Measurements from ENCODE around the gene MPPED1. TPM values are rescaled to one million over a fixed set of nuclear protein-coding genes. Genes with fewer than 3 reads are reported as not detected.

Gene MPPED1
- total and polyA plus RNA-seq, 2 donors (not counting 1 experiment from before 2014, with no cell fraction given) = 0.13 TPM; not detected in 1

GRCh38 chr22:43391306-43391705 lies 20.5 kb upstream of the MPPED1 start:
- no peaks in the 10 kb centered on the region for H3K79me2 ChIP-seq (ENCODE audit: control insufficient read depth, insufficient read depth, low read length)
- peaks cover 0 to 21% (median 6%) of the 10 kb centered on the region in 4 experiments for H3K27me3 ChIP-seq (replicated peaks in 1 of 4; ENCODE audit: control extremely low read depth in 1 of 4, control insufficient read depth in 3 of 4, insufficient read depth in 4 of 4, low read length in 3 of 4)
- no peak overlapping the region for H3K27ac ChIP-seq (ENCODE audit: low read length in 2 of 2)
- Mint-ChIP-seq H3K9me3 (ENCODE audit: insufficient read depth) (no peaks in the 10 kb centered on the region), H3K4me1 (no peaks in the 10 kb centered on the region), H3K27ac (no peak overlapping the region), H3K4me3 (no peak overlapping the region), H3K27me3 (peaks cover 10% of the 10 kb centered on the region)
- H4K20me1 ChIP-seq (ENCODE audit: control insufficient read depth, insufficient read depth, low read length, poor library complexity, severe bottlenecking) = no peaks in the 10 kb centered on the region
- ChIA-PET CTCF (no interaction called here), POLR2A (no interaction called here)
- H3K9ac ChIP-seq (ENCODE audit: low read length) = no peak overlapping the region
- ATAC-seq (ENCODE audit: low read depth) = no peak
- intact Hi-C loops (cut with micrococcal nuclease) = no loop called here
- no peaks in the 10 kb centered on the region for H3K36me3 ChIP-seq (replicated peaks in 1 of 2; ENCODE audit: control extremely low read depth in 1 of 2, control insufficient read depth in 1 of 2, extremely low read depth in 1 of 2, insufficient read depth in 2 of 2, low read length in 1 of 2)
- TF ChIP-seq EZH2 (IDR thresholded peaks at IDR 0.05; ENCODE audit: borderline replicate concordance, insufficient read depth, low read depth, low read length, poor library complexity, severe bottlenecking) = no peak
- no peak for TF ChIP-seq CTCF (IDR thresholded peaks at IDR 0.05)
- no peak overlapping the region for H3K4me3 ChIP-seq (ENCODE audit: control extremely low read depth in 1 of 5, extremely low read depth in 1 of 5, insufficient read depth in 1 of 5, low read depth in 2 of 5, low read length in 4 of 5)
- DNase-seq = no peak
- H2AFZ ChIP-seq (ENCODE audit: insufficient read depth, low read depth, low read length, poor library complexity, severe bottlenecking) = no peak overlapping the region
- H3K4me2 ChIP-seq (replicated peaks; ENCODE audit: low read depth, low read length, poor library complexity, severe bottlenecking) = no peak overlapping the region
- H3K4me1 ChIP-seq (ENCODE audit: control insufficient read depth in 2 of 2, insufficient read depth in 2 of 2, low read length in 2 of 2) = no peaks in the 10 kb centered on the region
- WGBS (ENCODE audit: insufficient coverage) = 80% methylated on average over 3 of the region's 3 CpGs
- no peaks in the 10 kb centered on the region for H3K9me3 ChIP-seq (ENCODE audit: control extremely low read depth in 1 of 3, control insufficient read depth in 2 of 3, insufficient read depth in 1 of 3, low read length in 2 of 3)

DNA sequence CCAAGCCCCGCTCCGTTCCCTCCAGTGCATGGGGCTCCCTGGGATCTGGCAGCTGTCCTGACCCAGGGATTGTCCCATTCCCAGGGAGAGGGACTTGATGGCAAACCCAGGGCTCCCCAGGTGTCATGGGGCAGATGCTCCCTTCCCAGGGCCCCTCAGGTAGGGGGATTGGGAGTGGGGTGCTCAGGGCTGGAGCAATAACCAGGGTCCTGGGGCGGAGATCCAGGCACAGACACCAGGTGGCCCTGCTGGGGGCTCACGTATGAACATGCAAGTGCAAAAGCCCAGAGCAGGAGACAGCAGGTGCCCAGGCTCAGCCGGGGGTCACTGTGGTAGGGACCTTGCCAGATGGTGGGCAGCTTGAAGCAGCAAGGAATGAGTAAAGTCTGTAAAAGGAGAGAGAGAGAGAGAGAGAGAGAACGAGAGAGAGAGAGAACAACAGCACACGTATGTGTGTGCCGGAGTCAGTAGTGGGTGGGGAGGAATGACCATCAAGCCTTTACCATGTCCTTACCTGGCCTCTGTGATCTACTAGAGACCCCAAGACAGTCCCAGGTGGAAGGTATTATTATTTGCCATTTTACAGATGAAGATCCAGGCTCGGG lies 19.3 kb upstream of the MPPED1 start:
- H3K27ac Mint-ChIP-seq = no peak overlapping the region
- ChIA-PET POLR2A (interaction anchor here (0.6 kb wide), 1 partner anchor 247 kb away, joined by 3 read pairs; no protein-coding TSS in a partner anchor), CTCF (no interaction called here)
- Histone ChIP-seq H2AFZ (ENCODE audit: insufficient read depth, low read depth, low read length, poor library complexity, severe bottlenecking) (no peak overlapping the region), H3K9me3 (ENCODE audit: control extremely low read depth in 1 of 3, control insufficient read depth in 2 of 3, insufficient read depth in 1 of 3, low read length in 2 of 3) (no peaks in the 10 kb centered on the region), H3K79me2 (ENCODE audit: control insufficient read depth, insufficient read depth, low read length) (no peaks in the 10 kb centered on the region), H3K4me1 (ENCODE audit: control insufficient read depth in 2 of 2, insufficient read depth in 2 of 2, low read length in 2 of 2) (no peaks in the 10 kb centered on the region), H3K4me2 (replicated peaks; ENCODE audit: low read depth, low read length, poor library complexity, severe bottlenecking) (no peak overlapping the region), H4K20me1 (ENCODE audit: control insufficient read depth, insufficient read depth, low read length, poor library complexity, severe bottlenecking) (no peaks in the 10 kb centered on the region), H3K4me3 (ENCODE audit: control extremely low read depth in 1 of 5, extremely low read depth in 1 of 5, insufficient read depth in 1 of 5, low read depth in 2 of 5, low read length in 4 of 5) (no peak overlapping the region), H3K27ac (ENCODE audit: low read length in 2 of 2) (no peak overlapping the region), H3K27me3 (replicated peaks in 1 of 4; ENCODE audit: control extremely low read depth in 1 of 4, control insufficient read depth in 3 of 4, insufficient read depth in 4 of 4, low read length in 3 of 4) (peaks cover 0 to 12% (median 4%) of the 10 kb centered on the region in 4 experiments), H3K36me3 (replicated peaks in 1 of 2; ENCODE audit: control extremely low read depth in 1 of 2, control insufficient read depth in 1 of 2, extremely low read depth in 1 of 2, insufficient read depth in 2 of 2, low read length in 1 of 2) (no peaks in the 10 kb centered on the region), H3K9ac (ENCODE audit: low read length) (no peak overlapping the region)
- H3K4me1 Mint-ChIP-seq = no peaks in the 10 kb centered on the region
- no peaks in the 10 kb centered on the region for H3K9me3 Mint-ChIP-seq (ENCODE audit: insufficient read depth)
- no peak for DNase-seq
- H3K27me3 Mint-ChIP-seq = peaks cover 10% of the 10 kb centered on the region
- ATAC-seq (ENCODE audit: low read depth) = no peak
- intact Hi-C loops (cut with micrococcal nuclease) = no loop called here
- H3K4me3 Mint-ChIP-seq = no peak overlapping the region
- WGBS (ENCODE audit: insufficient coverage) = 92% methylated on average over 8 of the region's 9 CpGs
- no peak for TF ChIP-seq CTCF (IDR thresholded peaks at IDR 0.05)
- no peak for TF ChIP-seq EZH2 (IDR thresholded peaks at IDR 0.05; ENCODE audit: borderline replicate concordance, insufficient read depth, low read depth, low read length, poor library complexity, severe bottlenecking)

All from B cell (primary cell).